Kidney (tissue), 14 donors: ENCODE results near the gene SMARCA2. TPM values are rescaled to one million over a fixed set of nuclear protein-coding genes. Genes with fewer than 3 reads are reported as not detected.

ENCODE experiments used
- DNase-seq, 5 donors: peaks; one replicate each; pipeline ENCODE4 v3.0.0-alpha.2; 2013 to 2020
- FAIRE-seq: peaks from 2 replicates; lab custom pipeline; 2012; peaks lifted over from hg19 to GRCh38; lab: Jason Lieb, UNC
- H3K27ac ChIP-seq, 2 donors: one replicate each; pipeline ENCODE4 v1.7.0; 2013; ENCODE audit warnings: low read depth in 2 of 2, low read length in 2 of 2, inconsistent platforms in 1 of 2
- H3K27me3 ChIP-seq: one replicate; pipeline ENCODE4 v1.7.1; 2013; ENCODE audit warnings: low read length, inconsistent platforms; ENCODE audit not compliant: control insufficient read depth, insufficient read depth
- H3K36me3 ChIP-seq, 3 donors: one replicate each; pipeline versions ENCODE4 v1.7.0 to v1.7.1; 2013; ENCODE audit warnings: low read length in 3 of 3, control low read depth in 1 of 3, inconsistent platforms in 1 of 3; ENCODE audit not compliant: insufficient read depth in 3 of 3, control insufficient read depth in 2 of 3
- H3K4me1 ChIP-seq, 3 donors: one replicate each; pipeline versions ENCODE4 v1.7.0 to v1.7.1; 2013; ENCODE audit warnings: low read length in 3 of 3, inconsistent platforms in 1 of 3, low read depth in 1 of 3; ENCODE audit not compliant: control insufficient read depth in 2 of 3, insufficient read depth in 2 of 3
- H3K4me3 ChIP-seq, 3 donors: one replicate each; pipeline versions ENCODE4 v1.7.0 to v1.8.1; 2013; ENCODE audit warnings: low read length in 3 of 3, control low read depth in 1 of 3, inconsistent platforms in 1 of 3
- H3K9ac ChIP-seq, 3 donors: one replicate each; pipeline versions ENCODE4 v1.7.0 to v1.7.1; 2013; ENCODE audit warnings: low read length in 3 of 3, control low read depth in 1 of 3, inconsistent platforms in 1 of 3
- H3K9me3 ChIP-seq, 3 donors: one replicate each; pipeline versions ENCODE4 v1.7.0 to v1.7.1; 2013; ENCODE audit warnings: low read length in 3 of 3, control low read depth in 1 of 3, inconsistent platforms in 1 of 3; ENCODE audit not compliant: control insufficient read depth in 2 of 3, insufficient read depth in 1 of 3
- intact Hi-C: fragments of 100-400 bp; cut with DNase I; formaldehyde crosslinking; loops from one replicate; pipeline ENCODE4 v1.11.1; 2022
- polyA plus RNA-seq: library from polyadenylated mRNA; stranded (reverse); fragments of 350-450 nt; fragmentation: Illumina TruSeq; extraction: RNeasy Lipid Tissue Mini Kit (QIAGEN cat#74804); gene quantifications from one replicate; pipeline ENCODE4 v1.2.3, GENCODE V29; 2014; ENCODE audit warnings: low read depth, low replicate concordance; ENCODE audit not compliant: insufficient read depth
- total RNA-seq: library from RNA; stranded (reverse); fragmentation: NEBNext Ultra II Directional; extraction: Animal tissue kit (Norgen Biotek cat#: 25700); gene quantifications from one replicate; pipeline ENCODE4 v1.2.1, GENCODE V29; 2021
- TF ChIP-seq, protein P1 (sequence below): IDR thresholded peaks from 3 replicates; pipeline ENCODE4 v1.5.1; 2012; ENCODE audit warnings: mild to moderate bottlenecking, moderate library complexity, borderline replicate concordance; ENCODE audit not compliant: insufficient read depth; ENCODE audit errors: extremely low read depth
- donor health status: control.
- donor health status: control.
- donor health status: control.
- donor health status: control.
- donor health status: control.
- donor health status: DM: yes; HTN: yes; CAD: no.
- donor health status: Normal renal cell carcinoma (clear cell type).

SMARCA2 gene
- total and polyA plus RNA-seq, 2 donors from 2014 or later: 54.3 to 189 TPM

DNA sequence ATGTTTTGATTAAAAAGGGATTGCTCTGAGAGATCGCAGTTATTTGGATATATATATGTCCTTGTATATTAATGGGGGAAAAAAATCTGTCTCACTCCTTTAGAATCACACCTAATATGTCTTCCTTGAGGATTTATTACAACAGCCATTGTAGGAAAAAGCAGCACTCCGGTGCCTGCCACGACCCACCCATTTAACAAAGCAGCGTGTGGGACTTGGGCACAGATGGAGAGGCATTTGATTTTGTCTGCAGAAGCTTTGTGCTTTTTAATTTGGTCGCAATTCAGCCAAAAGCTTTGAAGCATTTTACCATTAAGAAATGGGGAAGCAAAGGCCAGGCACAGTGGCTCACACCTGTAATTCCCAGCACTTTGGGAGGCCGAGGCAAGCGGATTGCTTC, 159.2 kb downstream of the SMARCA2 start:
- no peak for DNase-seq

DNA sequence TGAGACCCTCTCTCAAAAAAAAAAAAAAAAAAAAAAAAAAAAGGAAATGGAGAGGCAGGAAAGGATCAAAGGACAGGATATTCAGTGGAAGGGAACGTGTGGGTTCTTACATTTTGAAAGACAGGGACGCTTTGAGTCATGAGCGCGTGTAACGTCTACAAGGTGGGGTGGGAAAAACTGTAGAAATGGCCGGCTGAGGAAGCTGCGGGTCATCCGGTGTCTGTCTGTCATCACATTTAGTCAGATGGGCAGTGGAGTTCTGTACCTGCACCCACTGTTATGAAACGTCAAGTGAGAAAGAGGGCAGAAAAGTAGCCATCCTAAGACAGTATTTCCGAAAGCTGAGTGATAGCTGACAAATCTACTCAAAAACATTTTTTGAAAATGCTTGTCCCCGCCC, 159.8 kb downstream of the SMARCA2 start:
- Histone ChIP-seq H3K27me3 (no peaks in the 10 kb centered on the region), H3K9ac (no peak overlapping the region), H3K4me1 (no peaks in the 10 kb centered on the region), H3K27ac (no peak overlapping the region), H3K4me3 (no peak overlapping the region), H3K36me3 (peaks cover 0 to 8% (median 8%) of the 10 kb centered on the region in 3 donors), H3K9me3 (no peaks in the 10 kb centered on the region)
- DNase-seq (no peak), FAIRE-seq (no peak)
- intact Hi-C loops: no loop called here
- TF ChIP-seq, protein P1, sequence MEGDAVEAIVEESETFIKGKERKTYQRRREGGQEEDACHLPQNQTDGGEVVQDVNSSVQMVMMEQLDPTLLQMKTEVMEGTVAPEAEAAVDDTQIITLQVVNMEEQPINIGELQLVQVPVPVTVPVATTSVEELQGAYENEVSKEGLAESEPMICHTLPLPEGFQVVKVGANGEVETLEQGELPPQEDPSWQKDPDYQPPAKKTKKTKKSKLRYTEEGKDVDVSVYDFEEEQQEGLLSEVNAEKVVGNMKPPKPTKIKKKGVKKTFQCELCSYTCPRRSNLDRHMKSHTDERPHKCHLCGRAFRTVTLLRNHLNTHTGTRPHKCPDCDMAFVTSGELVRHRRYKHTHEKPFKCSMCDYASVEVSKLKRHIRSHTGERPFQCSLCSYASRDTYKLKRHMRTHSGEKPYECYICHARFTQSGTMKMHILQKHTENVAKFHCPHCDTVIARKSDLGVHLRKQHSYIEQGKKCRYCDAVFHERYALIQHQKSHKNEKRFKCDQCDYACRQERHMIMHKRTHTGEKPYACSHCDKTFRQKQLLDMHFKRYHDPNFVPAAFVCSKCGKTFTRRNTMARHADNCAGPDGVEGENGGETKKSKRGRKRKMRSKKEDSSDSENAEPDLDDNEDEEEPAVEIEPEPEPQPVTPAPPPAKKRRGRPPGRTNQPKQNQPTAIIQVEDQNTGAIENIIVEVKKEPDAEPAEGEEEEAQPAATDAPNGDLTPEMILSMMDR: no peak

More for the DNA sequence above, 159.2 kb downstream of the SMARCA2 start:
- no peak overlapping the region for H3K9ac ChIP-seq
- no peak for FAIRE-seq
- H3K36me3 ChIP-seq: peaks cover 0 to 10% (median 8%) of the 10 kb centered on the region in 3 donors
- no peak overlapping the region for H3K27ac ChIP-seq
- TF ChIP-seq, protein P1: no peak
- H3K4me3 ChIP-seq: no peak overlapping the region
- intact Hi-C loops: no loop called here
- H3K9me3 ChIP-seq: no peaks in the 10 kb centered on the region
- H3K4me1 ChIP-seq: no peaks in the 10 kb centered on the region
- H3K27me3 ChIP-seq: no peaks in the 10 kb centered on the region

DNA sequence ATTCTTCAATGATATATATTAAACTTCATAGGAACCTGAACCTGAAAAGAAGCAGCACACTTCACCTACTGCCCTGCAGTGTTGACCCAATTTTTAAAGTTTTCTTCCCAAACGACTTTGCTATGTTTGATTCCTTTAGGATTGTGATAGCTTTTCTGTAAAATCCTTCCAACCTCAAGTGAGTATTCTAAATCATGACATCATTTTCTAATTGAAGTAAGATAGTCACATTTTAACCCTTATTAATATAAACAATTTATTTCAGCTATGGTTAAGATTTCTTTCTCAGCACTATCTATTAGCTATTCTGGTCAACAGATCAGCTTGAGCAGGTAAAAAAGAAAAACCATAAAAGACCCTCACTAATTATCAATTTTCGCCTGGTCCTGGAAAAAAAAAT, 162.0 kb downstream of the SMARCA2 start:
- Histone ChIP-seq H3K27me3 (no peaks in the 10 kb centered on the region), H3K9me3 (no peaks in the 10 kb centered on the region), H3K4me1 (no peaks in the 10 kb centered on the region), H3K9ac (no peak overlapping the region), H3K36me3 (peaks cover 0 to 5% (median 0%) of the 10 kb centered on the region in 3 donors), H3K4me3 (no peak overlapping the region), H3K27ac (no peak overlapping the region)
- TF ChIP-seq, protein P1: no peak
- intact Hi-C loops: no loop called here
- DNase-seq: no peak
- no peak for FAIRE-seq
